NCI-H2196 (cell line): ENCODE measurements around the gene TMEM245.
A peak's percentile ranks its signal among the peaks of the same experiment; 100 is the strongest.

Source experiments
- DNase-seq: peaks from one replicate; lab custom pipeline; 2025; ENCODE audit not compliant: unreplicated experiment; lab: John Stamatoyannopoulos, UW

TMEM245 gene

GRCh38 chr9:109031241-109031640 is 88.5 kb downstream of the TMEM245 start:
- no peak for DNase-seq

DNA sequence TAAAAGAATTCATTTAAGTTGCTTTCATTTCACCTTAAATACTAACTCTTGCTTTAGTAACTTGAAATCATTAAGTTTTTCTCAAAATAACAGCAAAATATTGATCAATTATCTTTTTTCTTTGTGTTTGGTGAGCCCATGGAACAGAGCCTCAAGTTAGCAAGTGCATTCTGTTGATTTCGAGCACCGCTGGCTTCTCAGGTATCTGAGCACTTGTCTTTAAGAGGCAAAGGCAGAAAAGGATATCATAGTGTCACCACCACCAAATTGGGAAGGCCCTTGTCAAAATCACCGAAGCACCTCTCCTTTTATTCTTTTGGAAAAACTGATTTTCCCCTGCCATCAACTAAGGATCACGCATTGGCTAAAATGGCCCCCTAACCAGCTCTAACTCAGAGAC is 89.3 kb downstream of the TMEM245 start:
- DNase-seq: no peak

GRCh38 chr9:109028457-109028856 is 91.3 kb downstream of the TMEM245 start:
- DNase-seq: no peak

DNA sequence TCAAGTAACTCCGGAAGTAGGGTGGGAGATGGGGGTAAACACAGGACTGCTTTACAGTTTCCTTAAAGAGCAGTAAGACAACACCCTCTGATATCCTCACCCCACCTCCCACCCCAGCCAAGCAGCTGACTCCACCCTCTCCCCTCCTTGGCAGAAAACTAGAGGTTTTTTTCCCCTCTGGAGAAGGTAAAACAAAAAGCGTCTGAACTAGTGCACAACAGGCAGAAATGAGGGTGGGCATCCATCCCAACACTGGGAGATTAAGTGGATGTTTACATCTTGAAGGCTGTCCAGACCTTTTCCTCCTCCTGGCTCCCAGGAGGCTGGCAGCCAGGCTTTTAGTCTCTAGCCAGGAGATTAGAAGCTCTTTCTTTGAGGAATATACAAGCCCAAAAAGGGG is 92.6 kb downstream of the TMEM245 start:
- DNase-seq: no peak

DNA sequence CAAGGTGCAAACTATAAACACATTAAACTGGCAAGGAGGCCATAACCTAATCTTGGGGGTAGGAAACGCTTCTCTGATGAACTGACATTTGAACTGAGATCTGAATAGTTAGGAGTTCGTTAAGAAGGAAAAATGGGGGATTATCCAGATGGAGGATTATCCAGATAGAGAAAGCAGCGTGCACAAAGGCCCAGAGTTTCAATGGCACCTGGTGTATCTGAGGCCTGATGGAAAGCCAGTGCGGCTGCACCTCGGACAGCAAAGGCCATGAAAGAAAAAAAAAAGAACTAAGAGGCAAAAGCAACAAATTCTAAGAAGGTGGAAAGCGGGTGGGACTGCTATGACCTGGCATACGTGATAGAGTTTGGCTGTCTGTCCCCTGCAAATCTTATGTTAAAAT is 93.4 kb downstream of the TMEM245 start:
- DNase-seq: no peak

GRCh38 chr9:109022873-109023272 is 96.9 kb downstream of the TMEM245 start:
- DNase-seq: no peak

GRCh38 chr9:109020581-109021511 is 98.9 kb downstream of the TMEM245 start:
- DNase-seq: no peak

GRCh38 chr9:109020113-109020512 is 99.6 kb downstream of the TMEM245 start:
- DNase-seq: no peak

- DNase-seq: no peak
These were observed 100.3 kb downstream of the TMEM245 start for GRCh38 chr9:109019420-109019819.

DNA sequence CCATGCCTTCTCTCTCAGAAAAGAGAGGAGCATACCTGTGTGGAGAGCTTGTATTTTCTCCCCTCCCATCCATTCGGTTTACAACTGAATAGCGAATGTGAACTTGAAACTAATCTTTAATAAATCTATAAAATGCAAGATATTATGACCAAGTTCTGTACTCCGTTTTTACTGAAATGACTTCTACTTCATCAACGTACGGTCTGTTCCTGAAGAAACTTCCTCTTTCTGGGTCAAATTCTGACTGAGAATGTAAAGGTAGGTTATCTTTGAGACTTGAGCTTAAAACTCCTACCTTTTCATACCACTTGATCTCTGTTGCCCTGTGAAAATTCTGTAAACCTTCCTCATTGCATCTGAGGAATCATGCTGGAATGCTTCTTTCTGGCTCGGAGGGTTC is 102.3 kb downstream of the TMEM245 start:
- DNase-seq: no peak

- DNase-seq: peak; percentile 11
These were observed 102.7 kb downstream of the TMEM245 start for GRCh38 chr9:109017061-109017460.

DNA sequence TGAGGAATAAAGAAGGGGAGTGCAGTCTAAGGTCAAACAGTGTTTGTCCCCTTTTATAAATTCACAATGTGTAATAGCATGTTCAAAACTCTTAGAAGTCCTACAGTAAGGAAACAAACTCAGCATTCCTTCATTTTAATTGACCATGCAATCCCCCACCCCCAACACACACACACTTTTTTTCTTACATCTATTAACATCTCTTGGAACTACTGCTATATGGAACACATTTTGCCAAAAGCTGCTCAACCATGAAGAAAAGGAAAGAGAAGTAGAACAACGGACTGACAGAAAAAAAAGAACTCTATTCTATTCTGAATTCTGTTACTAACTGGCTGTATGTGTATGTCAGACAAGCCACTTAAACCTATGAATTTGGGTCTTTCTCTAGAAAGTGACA is 103.6 kb downstream of the TMEM245 start:
- no peak for DNase-seq

GRCh38 chr9:109014608-109015280 is 105.0 kb downstream of the TMEM245 start:
- no peak for DNase-seq

GRCh38 chr9:109013679-109014607 is 105.8 kb downstream of the TMEM245 start:
- DNase-seq: no peak

DNA sequence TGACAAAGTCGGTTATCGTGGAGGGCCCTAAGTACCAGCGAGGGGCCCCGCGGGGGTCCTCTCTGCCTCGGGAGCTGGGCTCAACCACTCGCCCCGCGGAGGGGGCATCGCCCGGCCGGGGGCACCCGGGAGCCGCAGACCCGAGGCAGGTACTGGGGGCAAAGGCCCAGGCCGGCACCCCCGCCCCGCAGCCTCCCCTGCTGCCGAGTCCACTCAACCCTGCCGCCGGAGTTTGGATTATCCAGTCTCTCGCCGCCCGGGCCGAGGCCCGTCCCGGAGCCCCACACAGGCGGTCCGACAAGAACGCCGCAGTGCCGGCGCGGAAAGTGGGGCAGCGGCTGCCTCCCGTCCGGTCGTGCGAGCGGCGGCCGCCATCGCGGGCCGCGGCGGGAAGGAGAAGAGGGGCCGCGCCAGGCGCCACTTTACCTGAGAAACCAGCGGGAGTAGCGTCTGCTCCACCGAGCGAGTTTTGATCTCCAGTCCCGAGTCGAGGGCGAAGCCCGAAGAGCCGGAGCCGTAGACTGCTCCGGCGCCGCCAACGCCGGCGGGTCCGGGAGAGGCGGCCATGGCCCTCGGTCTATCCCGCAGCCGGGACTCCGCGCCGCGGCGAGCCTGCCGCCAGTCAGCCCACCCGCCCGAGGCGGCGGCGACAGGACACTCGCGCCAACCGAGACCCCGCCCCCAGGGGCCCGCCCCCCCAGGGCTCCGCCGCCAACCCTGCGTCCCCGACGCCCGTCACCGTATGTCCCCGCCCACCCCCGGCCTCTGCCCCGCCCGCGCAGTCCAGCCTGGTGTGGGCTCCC is 106.7 kb downstream of the TMEM245 start, which contains the start of gene CTNNAL1:
CTNNAL1 (minus strand) TSS at position 624 of the 803 bp plus-strand sequence; CDS start at position 567, 57 bp downstream.
- peak; percentile 84 for DNase-seq

GRCh38 chr9:109012009-109012875 is 107.5 kb downstream of the TMEM245 start:
- peak; percentile 13 for DNase-seq

DNA sequence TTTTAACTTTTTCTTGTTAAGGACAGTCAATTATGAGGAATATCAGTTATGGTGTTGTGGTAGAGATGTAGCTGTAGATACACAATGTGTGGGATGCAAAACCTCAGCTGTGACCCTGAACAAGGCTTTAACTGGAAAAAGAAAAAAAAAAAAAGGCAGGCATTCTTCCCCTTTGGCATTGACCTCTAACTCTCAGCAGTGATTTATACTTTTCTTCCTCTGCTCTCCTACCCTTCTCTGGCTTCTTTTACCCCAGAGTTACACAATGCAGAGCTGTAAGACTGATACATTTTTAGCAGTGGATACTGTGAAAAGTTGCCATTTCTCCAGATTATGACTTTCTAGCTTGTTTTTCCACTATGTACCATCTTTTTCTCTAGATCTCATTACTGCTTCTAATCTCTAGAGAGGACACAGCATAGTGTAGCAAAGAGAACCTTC is 108.5 kb downstream of the TMEM245 start:
- no peak for DNase-seq

GRCh38 chr9:109010746-109011145 is 109.0 kb downstream of the TMEM245 start:
- peak; percentile 14 for DNase-seq

DNA sequence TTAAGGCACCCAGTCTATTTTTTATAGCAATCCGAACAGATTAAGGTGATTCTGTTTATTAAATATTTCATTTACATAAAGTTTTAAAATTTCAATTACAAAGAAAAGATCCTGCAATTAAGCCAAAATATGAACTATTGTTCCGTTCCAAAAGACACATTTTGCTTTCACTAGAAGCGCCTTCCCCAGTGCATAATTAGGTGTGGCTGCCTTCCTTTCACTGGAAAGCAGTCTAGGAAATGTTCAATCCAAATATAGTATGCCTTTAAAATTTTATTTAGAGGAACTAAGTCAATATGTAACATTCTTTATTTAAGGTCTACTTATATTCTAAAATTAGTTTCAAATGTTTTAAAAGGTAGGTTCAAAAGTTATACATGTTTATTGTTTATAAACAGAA is 114.1 kb downstream of the TMEM245 start:
- DNase-seq: no peak
